Endothelial cell of umbilical vein (primary cell): ENCODE measurements around the gene SIGLEC15. TPM values are rescaled to one million over a fixed set of nuclear protein-coding genes. Genes with fewer than 3 reads are reported as not detected.

Experiments used
- BruUV-seq: library from RNA; stranded (reverse); fragments of 400-500 nt; replicated peaks from 2 replicates; lab custom pipeline; 2021; lab: Mats Ljungman, UMichigan
- CTCF ChIA-PET: fragments of 300-600, 350-600 bp; sonication (Branson Sonifier 250); formaldehyde crosslinking; loops from one replicate; lab custom pipeline; 2021; ENCODE audit warnings: antibody characterized with exemption, inconsistent platforms; lab: Charles Lee
- POLR2A ChIA-PET: fragments of 300-600, 350-600 bp; sonication (Branson Sonifier 250); formaldehyde crosslinking; loops from one replicate; lab custom pipeline; 2021; ENCODE audit warnings: antibody characterized with exemption, inconsistent platforms; lab: Charles Lee
- DNase-seq: peaks from one replicate; pipeline ENCODE4 v3.0.0-alpha.2; 2011; ENCODE audit warnings: low read depth, low spot score
- FAIRE-seq: peaks from 2 replicates; lab custom pipeline; 2011; peaks lifted over from hg19 to GRCh38; lab: Jason Lieb, UNC
- H2AFZ ChIP-seq: 2 replicates; pipeline ENCODE4 v1.6.0; 2012; ENCODE audit warnings: low read depth, low read length, control low read depth, inconsistent platforms
- H3K27ac ChIP-seq: 2 replicates; pipeline ENCODE4 v1.5.1; 2011; ENCODE audit warnings: low read depth, mild to moderate bottlenecking, control low read depth, low read length, moderate library complexity; ENCODE audit not compliant: insufficient read depth
- H3K27me3 ChIP-seq, 2 experiments: 2 replicates each; pipeline versions ENCODE4 v1.6.0 to v1.6.1; 2011; ENCODE audit warnings: low read length in 2 of 2, mixed read lengths in 1 of 2; ENCODE audit not compliant: control insufficient read depth in 2 of 2, insufficient read depth in 2 of 2
- H3K36me3 ChIP-seq, 2 experiments: 2 replicates in 1 of 2; 3 replicates in 1 of 2; pipeline ENCODE4 v1.5.1; 2011; ENCODE audit warnings: low read length in 2 of 2, mild to moderate bottlenecking in 1 of 2, moderate library complexity in 1 of 2; ENCODE audit not compliant: control insufficient read depth in 2 of 2, insufficient read depth in 2 of 2; ENCODE audit errors: extremely low read depth in 1 of 2
- H3K4me1 ChIP-seq: 3 replicates; pipeline ENCODE4 v1.5.1; 2011; ENCODE audit warnings: mild to moderate bottlenecking, low read length; ENCODE audit not compliant: control insufficient read depth, insufficient read depth; ENCODE audit errors: extremely low read depth
- H3K4me2 ChIP-seq: 2 replicates; pipeline ENCODE4 v1.6.1; 2011; ENCODE audit warnings: low read length, control low read depth, mixed read lengths; ENCODE audit not compliant: insufficient read depth
- H3K4me3 ChIP-seq, 3 experiments: fragments of 200-600 bp in 1 of 3; sonication (generic), shearing (Covaris generic) in 1 of 3; replicated peaks in 1 of 3; 2 replicates each; pipeline ENCODE4 v1.5.1; 2011 to 2016; ENCODE audit warnings: control low read depth in 3 of 3, low read length in 3 of 3, mild to moderate bottlenecking in 2 of 3, inconsistent platforms in 1 of 3, low read depth in 1 of 3, moderate library complexity in 1 of 3; ENCODE audit not compliant: insufficient read depth in 1 of 3
- H3K79me2 ChIP-seq: 2 replicates; pipeline ENCODE4 v1.6.0; 2012; ENCODE audit warnings: low read length, inconsistent platforms; ENCODE audit not compliant: control insufficient read depth, insufficient read depth
- H3K9ac ChIP-seq: replicated peaks from 2 replicates; pipeline ENCODE3; 2011; ENCODE audit warnings: low read length, control low read depth; ENCODE audit not compliant: insufficient read depth; ENCODE audit errors: extremely low read depth
- H3K9me1 ChIP-seq: replicated peaks from 3 replicates; pipeline ENCODE4 v1.6.0; 2011; ENCODE audit warnings: mild to moderate bottlenecking, low read length; ENCODE audit not compliant: control insufficient read depth, insufficient read depth; ENCODE audit errors: extremely low read depth
- H3K9me3 ChIP-seq: replicated peaks from 2 replicates; pipeline ENCODE4 v1.5.1; 2012; ENCODE audit warnings: low read length, inconsistent platforms; ENCODE audit not compliant: control insufficient read depth, insufficient read depth
- H4K20me1 ChIP-seq: replicated peaks from 2 replicates; pipeline ENCODE3; 2011; ENCODE audit warnings: mild to moderate bottlenecking, low read length; ENCODE audit not compliant: control insufficient read depth, insufficient read depth; ENCODE audit errors: extremely low read depth
- CTCF ChIP-seq, 2 donors: IDR thresholded peaks; 1 replicate in 1 of 2; 2 replicates in 1 of 2; pipeline ENCODE4 v1.5.1; 2011; ENCODE audit warnings: low read length in 2 of 2, mild to moderate bottlenecking in 2 of 2, moderate library complexity in 2 of 2, control low read depth in 1 of 2, inconsistent platforms in 1 of 2, low read depth in 1 of 2; ENCODE audit not compliant: insufficient read depth in 1 of 2; ENCODE audit errors: extremely low read depth in 1 of 2
- EZH2 ChIP-seq: IDR thresholded peaks from 2 replicates; pipeline ENCODE4 v1.6.1; 2012; ENCODE audit warnings: borderline replicate concordance, low read depth, mild to moderate bottlenecking, moderate library complexity, low read length, inconsistent platforms; ENCODE audit not compliant: severe bottlenecking
- FOS ChIP-seq: IDR thresholded peaks from 2 replicates; pipeline ENCODE4 v1.6.1; 2011; ENCODE audit warnings: mild to moderate bottlenecking, low read length, moderate library complexity, borderline replicate concordance; ENCODE audit not compliant: insufficient read depth
- GATA2 ChIP-seq: IDR thresholded peaks from 2 replicates; pipeline ENCODE4 v1.7.0; 2011; ENCODE audit warnings: low read depth, mild to moderate bottlenecking, moderate library complexity, mixed read lengths, low read length; ENCODE audit not compliant: insufficient read length, insufficient read depth
- JUN ChIP-seq: IDR thresholded peaks from 2 replicates; pipeline ENCODE4 v1.6.1; 2011; ENCODE audit warnings: borderline replicate concordance, low read depth; ENCODE audit not compliant: insufficient read length, insufficient read depth
- MAX ChIP-seq: IDR thresholded peaks from 2 replicates; pipeline ENCODE4 v1.6.1; 2011; ENCODE audit not compliant: insufficient read depth, insufficient read length
- MYC ChIP-seq: IDR thresholded peaks from one replicate; pipeline ENCODE4 v1.6.1; 2011; ENCODE audit warnings: mild to moderate bottlenecking, low read depth, low read length
- POLR2A ChIP-seq: IDR thresholded peaks from 2 replicates; pipeline ENCODE4 v1.6.1; 2012; ENCODE audit warnings: low read depth, mild to moderate bottlenecking, control low read depth, low read length
- POLR2AphosphoS5 ChIP-seq: IDR thresholded peaks from 2 replicates; pipeline ENCODE4 v1.6.1; 2012; ENCODE audit warnings: low read depth, mild to moderate bottlenecking, control low read depth, low read length, moderate library complexity; ENCODE audit not compliant: insufficient read depth
- dilution Hi-C: fragments of 300-500 bp; cut with MboI; formaldehyde crosslinking; loops from one replicate; pipeline ENCODE4 v1.15.0; 2019; ENCODE audit warnings: low sequenced_read_pairs; ENCODE audit not compliant: extremely low pct_ligation_motif_present
- intact Hi-C: fragments of 100-400 bp; cut with micrococcal nuclease; formaldehyde crosslinking; loops from one replicate; pipeline ENCODE4 v1.10.0; 2022
- polyA plus RNA-seq, 4 experiments: library from polyadenylated mRNA; depleted of rRNA in 3 of 4; stranded (reverse) in 3 of 4; unstranded in 1 of 4; fragments of >200 nt; gene quantifications; 2 replicates each; pipeline versions ENCODE4 v1.2.1 to v1.2.3, GENCODE V29; 2011 to 2012; ENCODE audit warnings: missing spikeins in 1 of 4
- total RNA-seq: library from RNA; stranded (reverse); gene quantifications from 2 replicates; pipeline ENCODE4 v1.2.3, GENCODE V29; 2021

SIGLEC15 gene
- total and polyA plus RNA-seq, 2 donors (not counting 3 experiments of a cell fraction or from before 2014, with no cell fraction given): not detected

- no peaks in the 10 kb centered on the region for H3K79me2 ChIP-seq
- no TSS peak for BruUV-seq
- no peak for DNase-seq
- H3K36me3 ChIP-seq: no peaks in the 10 kb centered on the region
- CTCF ChIA-PET: interaction anchor here (0.9 to 2.7 kb wide), 4 partner anchors 11 to 62 kb away, joined by 3 to 24 read pairs (median 3); partner anchors contain the start of gene SLC14A1
- no peak overlapping the region for H3K27ac ChIP-seq
- peaks cover 9% of the 10 kb centered on the region for H3K4me1 ChIP-seq
- no peak overlapping the region for H3K4me2 ChIP-seq
- no peaks in the 10 kb centered on the region for H3K9me1 ChIP-seq
- intact Hi-C loops (no loop called here), dilution Hi-C loops (no loop called here)
- no peak for FAIRE-seq
- no peak overlapping the region for H3K4me3 ChIP-seq
- H3K9ac ChIP-seq: no peak overlapping the region
- H4K20me1 ChIP-seq: no peaks in the 10 kb centered on the region
- no peaks in the 10 kb centered on the region for H3K9me3 ChIP-seq
- POLR2A ChIA-PET: no interaction called here
- H3K27me3 ChIP-seq: peaks cover 12 to 21% of the 10 kb centered on the region in 2 experiments
- no peak overlapping the region for H2AFZ ChIP-seq
- no peak for TF ChIP-seq MAX
- TF ChIP-seq CTCF (IDR thresholded peaks at IDR 0.05; ENCODE audit: extremely low read depth in 1 of 2, insufficient read depth in 1 of 2, low read depth in 1 of 2, low read length in 2 of 2): no peak
- TF ChIP-seq POLR2AphosphoS5: no peak
Observed at GRCh38 chr18:45777393-45777792, 48.1 kb upstream of the SIGLEC15 start.

GRCh38 chr18:45780568-45780967, 44.9 kb upstream of the SIGLEC15 start:
- H3K79me2 ChIP-seq: no peaks in the 10 kb centered on the region
- H3K4me1 ChIP-seq: peaks cover 5% of the 10 kb centered on the region
- H3K4me3 ChIP-seq: no peak overlapping the region
- DNase-seq (no peak), FAIRE-seq (no peak)
- BruUV-seq: no TSS peak
- intact Hi-C loops: no loop called here
- no peak overlapping the region for H3K27ac ChIP-seq
- peaks cover 11 to 27% of the 10 kb centered on the region in 2 experiments for H3K27me3 ChIP-seq
- ChIA-PET POLR2A (no interaction called here), CTCF (no interaction called here)
- H3K36me3 ChIP-seq: no peaks in the 10 kb centered on the region
- H4K20me1 ChIP-seq: no peaks in the 10 kb centered on the region
- TF ChIP-seq EZH2 (no peak), JUN (no peak), POLR2AphosphoS5 (no peak), FOS (no peak), MYC (no peak), MAX (no peak), CTCF (IDR thresholded peaks at IDR 0.05; ENCODE audit: extremely low read depth in 1 of 2, insufficient read depth in 1 of 2, low read depth in 1 of 2, low read length in 2 of 2) (no peak), GATA2 (no peak), POLR2A (no peak)
- H3K9me1 ChIP-seq: no peaks in the 10 kb centered on the region
- no peaks in the 10 kb centered on the region for H3K9me3 ChIP-seq
- dilution Hi-C loops: no loop called here
- H3K9ac ChIP-seq: no peak overlapping the region
- H2AFZ ChIP-seq: no peak overlapping the region
- no peak overlapping the region for H3K4me2 ChIP-seq
